ENCODE data around the gene CD177.
"Not testable (repeated sequence)": the region's sequence is repeated elsewhere in the genome, so short reads cannot be mapped to it uniquely, and the experiment has no call there.

DNA sequence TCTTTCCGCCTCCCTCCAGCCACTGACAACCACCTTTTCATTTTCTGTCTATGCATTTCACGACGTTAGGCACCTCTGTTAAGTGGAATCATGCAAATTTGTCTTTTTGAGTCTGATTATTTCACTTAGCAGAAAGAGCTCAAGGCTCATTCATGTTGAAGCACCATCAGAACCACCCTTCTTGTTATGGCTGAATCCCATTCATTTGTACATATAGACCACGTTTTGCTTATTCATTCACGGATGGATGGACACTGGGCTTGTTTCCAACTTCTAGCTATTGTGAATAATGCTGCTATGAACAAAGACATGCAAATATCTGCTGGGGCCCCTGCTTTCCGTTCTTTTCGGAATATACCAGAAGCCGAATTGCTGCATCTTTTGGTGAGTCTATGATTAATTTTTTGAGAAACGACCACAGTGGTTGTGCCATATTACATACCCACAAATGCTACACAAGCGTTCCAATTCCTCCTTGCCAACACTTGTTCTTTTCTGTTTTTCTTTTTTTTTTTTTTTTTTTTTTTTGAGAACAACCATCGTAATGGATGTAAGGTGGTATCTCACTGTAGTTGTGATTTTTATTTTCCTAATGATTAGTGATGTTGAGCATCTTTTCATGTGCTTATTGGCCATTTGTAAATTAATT lies 37.5 kb downstream of the CD177 start:
- TF ChIP-seq, protein P1, sequence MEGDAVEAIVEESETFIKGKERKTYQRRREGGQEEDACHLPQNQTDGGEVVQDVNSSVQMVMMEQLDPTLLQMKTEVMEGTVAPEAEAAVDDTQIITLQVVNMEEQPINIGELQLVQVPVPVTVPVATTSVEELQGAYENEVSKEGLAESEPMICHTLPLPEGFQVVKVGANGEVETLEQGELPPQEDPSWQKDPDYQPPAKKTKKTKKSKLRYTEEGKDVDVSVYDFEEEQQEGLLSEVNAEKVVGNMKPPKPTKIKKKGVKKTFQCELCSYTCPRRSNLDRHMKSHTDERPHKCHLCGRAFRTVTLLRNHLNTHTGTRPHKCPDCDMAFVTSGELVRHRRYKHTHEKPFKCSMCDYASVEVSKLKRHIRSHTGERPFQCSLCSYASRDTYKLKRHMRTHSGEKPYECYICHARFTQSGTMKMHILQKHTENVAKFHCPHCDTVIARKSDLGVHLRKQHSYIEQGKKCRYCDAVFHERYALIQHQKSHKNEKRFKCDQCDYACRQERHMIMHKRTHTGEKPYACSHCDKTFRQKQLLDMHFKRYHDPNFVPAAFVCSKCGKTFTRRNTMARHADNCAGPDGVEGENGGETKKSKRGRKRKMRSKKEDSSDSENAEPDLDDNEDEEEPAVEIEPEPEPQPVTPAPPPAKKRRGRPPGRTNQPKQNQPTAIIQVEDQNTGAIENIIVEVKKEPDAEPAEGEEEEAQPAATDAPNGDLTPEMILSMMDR (IDR thresholded peaks at IDR 0.05; ENCODE audit: extremely low read depth in 1 of 2, insufficient read depth in 1 of 2, low read depth in 1 of 2, low read length in 2 of 2), result not testable (repeated sequence)
- not testable (repeated sequence) for TF ChIP-seq EZH2 (IDR thresholded peaks at IDR 0.05; ENCODE audit: borderline replicate concordance, low read depth, low read length, severe bottlenecking); POLR2A (IDR thresholded peaks at IDR 0.05; ENCODE audit: low read depth, low read length); POLR2AphosphoS5 (IDR thresholded peaks at IDR 0.05; ENCODE audit: insufficient read depth, low read depth, low read length)
